Forelimb muscle (tissue), 1 donor: Measurements from ENCODE around the gene NFATC1. TPM values are rescaled to one million over a fixed set of nuclear protein-coding genes. Genes with fewer than 3 reads are reported as not detected.

ENCODE experiments used
- DNase-seq: peaks from one replicate; pipeline ENCODE4 v3.0.0-alpha.2; 2013; ENCODE audit warnings: low read depth
- polyA plus RNA-seq: library from polyadenylated mRNA; unstranded; fragments of 120-200 nt; gene quantifications from one replicate; pipeline ENCODE4 v1.2.1, GENCODE V29; 2013; ENCODE audit not compliant: insufficient read length

NFATC1 gene
- polyA plus RNA-seq, 1 donor, result 10.2 TPM

- DNase-seq, result no peak
Measured at GRCh38 chr18:79422022-79422782, 26.5 kb downstream of the NFATC1 start.

- DNase-seq, result no peak
Measured at GRCh38 chr18:79422783-79423165, 27.0 kb downstream of the NFATC1 start.

- no peak for DNase-seq
Measured at GRCh38 chr18:79423211-79424007, 27.7 kb downstream of the NFATC1 start.

GRCh38 chr18:79424008-79424565 lies 28.4 kb downstream of the NFATC1 start:
- DNase-seq, result no peak

GRCh38 chr18:79424880-79425568 lies 29.3 kb downstream of the NFATC1 start:
- no peak for DNase-seq

GRCh38 chr18:79425569-79425886 lies 29.8 kb downstream of the NFATC1 start:
- no peak for DNase-seq

GRCh38 chr18:79426376-79427300 lies 30.9 kb downstream of the NFATC1 start:
- no peak for DNase-seq

GRCh38 chr18:79427368-79428225 lies 31.9 kb downstream of the NFATC1 start:
- no peak for DNase-seq

- DNase-seq, result no peak
Measured at GRCh38 chr18:79428287-79428686, 32.6 kb downstream of the NFATC1 start.

GRCh38 chr18:79429381-79429780 lies 33.7 kb downstream of the NFATC1 start:
- no peak for DNase-seq

GRCh38 chr18:79429785-79430281 lies 34.1 kb downstream of the NFATC1 start:
- no peak for DNase-seq

GRCh38 chr18:79432376-79433120 lies 36.8 kb downstream of the NFATC1 start:
- no peak for DNase-seq

- no peak for DNase-seq
Measured at GRCh38 chr18:79433431-79433830, 37.7 kb downstream of the NFATC1 start.

- no peak for DNase-seq
Measured at GRCh38 chr18:79434607-79435401, 39.1 kb downstream of the NFATC1 start.

- DNase-seq, result no peak
Measured at GRCh38 chr18:79436556-79437275, 41.0 kb downstream of the NFATC1 start.

GRCh38 chr18:79438089-79438897 lies 42.6 kb downstream of the NFATC1 start:
- DNase-seq, result no peak
